Testis (tissue), 3 donors: ENCODE results near the gene TBC1D1. TPM values are rescaled to one million over a fixed set of nuclear protein-coding genes. Genes with fewer than 3 reads are reported as not detected.

Experiments
- DNase-seq: peaks from one replicate; pipeline ENCODE4 v3.0.0-alpha.2; 2019
- H3K27ac ChIP-seq, 2 donors: fragments of 200-600 bp; sonication (generic); one replicate each; pipeline ENCODE4 v1.5.1; 2019
- H3K27me3 ChIP-seq: fragments of 200-600 bp; sonication (generic); one replicate; pipeline ENCODE4 v1.5.1; 2019
- H3K36me3 ChIP-seq: fragments of 200-600 bp; sonication (generic); one replicate; pipeline ENCODE4 v1.5.1; 2017; ENCODE audit warnings: low read depth; ENCODE audit errors: missing control alignments
- H3K4me1 ChIP-seq: fragments of 200-600 bp; sonication (generic); one replicate; pipeline ENCODE4 v1.5.1; 2019
- H3K4me3 ChIP-seq, 2 donors: fragments of 200-600 bp; sonication (generic); one replicate each; pipeline ENCODE4 v1.5.1; 2017 to 2019
- H3K9me3 ChIP-seq: fragments of 200-600 bp; sonication (generic); one replicate; pipeline ENCODE4 v1.5.1; 2017
- CTCF ChIP-seq, 3 experiments: fragments of 450-650 bp in 2 of 3; fragments of 200-600 bp in 1 of 3; sonication (generic) in 1 of 3; IDR thresholded peaks; one replicate each; pipeline ENCODE4 v1.5.1; 2016 to 2019; ENCODE audit warnings: antibody characterized with exemption in 3 of 3, mild to moderate bottlenecking in 2 of 3, moderate library complexity in 1 of 3
- POLR2A ChIP-seq: fragments of 450-650 bp; IDR thresholded peaks from one replicate; pipeline ENCODE4 v1.6.1; 2017; ENCODE audit warnings: antibody characterized with exemption, mild to moderate bottlenecking, moderate library complexity
- WGBS, 2 donors: methylation state at CpG; one replicate each; pipeline ENCODE4 v1.1.5; 2018; 5-methylcytosine and 5-hydroxymethylcytosine counted together
- intact Hi-C: fragments of 100-400 bp; cut with DNase I; formaldehyde crosslinking; loops from one replicate; pipeline ENCODE4 v1.15.1; 2023; ENCODE audit warnings: low total_unique reads
- polyA plus RNA-seq: library from polyadenylated mRNA; stranded (reverse); fragments of 350-450 nt; fragmentation: Illumina TruSeq; extraction: RNeasy Lipid Tissue Mini Kit (QIAGEN cat#74804); gene quantifications from one replicate; pipeline ENCODE4 v1.2.3, GENCODE V29; 2014; ENCODE audit warnings: low read depth, low replicate concordance; ENCODE audit not compliant: insufficient read depth
- total RNA-seq, 2 donors: library from RNA; depleted of rRNA; stranded (reverse); fragments of >200 nt; gene quantifications; one replicate each; pipeline ENCODE4 v1.2.3, GENCODE V29; 2016

TBC1D1 gene
- total and polyA plus RNA-seq, 3 donors from 2014 or later = 130 to 208 (median 167) TPM

- intact Hi-C loops = no loop called here
- no peaks in the 10 kb centered on the region for H3K4me1 ChIP-seq
- H3K27ac ChIP-seq = no peak overlapping the region
- H3K36me3 ChIP-seq = no peaks in the 10 kb centered on the region
- no peaks in the 10 kb centered on the region for H3K27me3 ChIP-seq
- DNase-seq = no peak
- no peak overlapping the region for H3K4me3 ChIP-seq
- WGBS, 2 donors = 85 to 86% methylated on average over 9 of the region's 9 CpGs
- no peaks in the 10 kb centered on the region for H3K9me3 ChIP-seq
- TF ChIP-seq CTCF (IDR thresholded peaks at IDR 0.05) = no peak
- TF ChIP-seq POLR2A = no peak
Observed at GRCh38 chr4:37902738-37903693, 12.1 kb downstream of the TBC1D1 start.

GRCh38 chr4:37903901-37904300 lies 13.0 kb downstream of the TBC1D1 start:
- WGBS, 2 donors = 86 to 87% methylated on average over 3 of the region's 3 CpGs
- no peaks in the 10 kb centered on the region for H3K27me3 ChIP-seq
- H3K36me3 ChIP-seq = no peaks in the 10 kb centered on the region
- H3K27ac ChIP-seq = no peak overlapping the region
- TF ChIP-seq POLR2A (no peak), CTCF (IDR thresholded peaks at IDR 0.05) (no peak)
- H3K4me3 ChIP-seq = no peak overlapping the region
- H3K4me1 ChIP-seq = no peaks in the 10 kb centered on the region
- DNase-seq = no peak
- no peaks in the 10 kb centered on the region for H3K9me3 ChIP-seq
- intact Hi-C loops = no loop called here

DNA sequence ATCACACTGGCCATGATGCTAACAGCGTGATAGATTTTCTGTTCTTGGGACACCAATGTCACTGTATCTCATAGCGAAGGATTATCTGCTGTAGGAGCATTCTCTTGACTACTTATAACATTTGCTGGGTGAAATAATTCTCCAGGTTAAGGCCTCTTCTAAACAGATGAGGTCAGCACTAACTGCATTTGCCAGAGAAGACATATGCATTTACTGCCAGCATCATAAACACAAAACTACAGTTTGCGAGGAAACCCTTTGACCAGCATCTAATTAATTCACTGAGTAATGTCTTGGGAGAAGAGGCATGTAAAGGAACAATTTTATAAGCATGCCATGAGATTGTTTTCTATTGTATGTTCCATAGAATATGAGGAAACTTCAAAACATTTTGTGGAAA lies 13.9 kb downstream of the TBC1D1 start:
- WGBS, 2 donors = 96 to 97% methylated on average over 3 of the region's 3 CpGs
- no peaks in the 10 kb centered on the region for H3K27me3 ChIP-seq
- no peak for TF ChIP-seq POLR2A
- TF ChIP-seq CTCF (IDR thresholded peaks at IDR 0.05) = no peak
- no peaks in the 10 kb centered on the region for H3K9me3 ChIP-seq
- no peaks in the 10 kb centered on the region for H3K4me1 ChIP-seq
- DNase-seq = no peak
- H3K27ac ChIP-seq = no peak overlapping the region
- H3K4me3 ChIP-seq = no peak overlapping the region
- no peaks in the 10 kb centered on the region for H3K36me3 ChIP-seq
- intact Hi-C loops = no loop called here

DNA sequence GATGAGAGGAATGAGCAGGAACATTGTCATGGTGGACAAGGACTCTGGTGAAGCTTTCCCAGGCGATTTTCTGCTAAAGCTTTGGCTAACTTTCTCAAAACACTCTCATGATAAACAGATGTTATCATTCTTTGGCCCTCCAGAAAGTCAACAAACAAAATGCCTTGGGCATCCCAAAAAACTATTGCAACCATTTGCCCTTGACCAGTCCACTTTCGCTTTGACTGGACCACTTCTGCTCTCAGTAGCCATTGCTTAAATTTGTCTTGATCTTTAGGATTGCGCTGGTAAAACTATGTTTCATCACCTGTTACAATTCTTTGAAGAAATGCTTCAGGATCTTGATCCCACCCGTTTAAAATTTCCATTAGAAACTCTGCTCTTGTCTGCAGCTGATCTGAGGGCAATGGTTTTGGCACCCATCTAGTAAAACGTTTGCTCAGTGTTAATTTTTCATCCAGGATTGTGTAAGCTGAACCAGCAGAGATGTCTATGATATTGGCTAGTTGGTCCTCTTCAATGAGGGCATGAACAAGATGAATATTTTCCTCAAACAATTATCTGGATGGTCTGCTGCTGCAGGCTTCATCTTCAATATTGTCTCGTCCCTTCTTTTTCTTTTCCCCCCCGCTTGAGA lies 14.8 kb downstream of the TBC1D1 start:
- H3K9me3 ChIP-seq = no peaks in the 10 kb centered on the region
- no peak overlapping the region for H3K27ac ChIP-seq
- no peak for DNase-seq
- intact Hi-C loops = no loop called here
- H3K27me3 ChIP-seq = no peaks in the 10 kb centered on the region
- no peaks in the 10 kb centered on the region for H3K4me1 ChIP-seq
- H3K4me3 ChIP-seq = no peak overlapping the region
- no peaks in the 10 kb centered on the region for H3K36me3 ChIP-seq
- 85 to 92% methylated on average over 7 of the region's 7 CpGs for WGBS, 2 donors
- TF ChIP-seq POLR2A = no peak
- TF ChIP-seq CTCF (IDR thresholded peaks at IDR 0.05) = no peak
